ENCODE measurements around the gene PBX4.

- TF ChIP-seq CTCF (IDR thresholded peaks at IDR 0.05; ENCODE audit: insufficient read depth, low read length) (no peak), POLR2AphosphoS5 (IDR thresholded peaks at IDR 0.05; ENCODE audit: low read depth) (no peak)
These were observed 58.6 kb downstream of the PBX4 start for GRCh38 chr19:19559931-19560330.
